GM12875 (cell line): ENCODE results near the gene LCE3A.

Source experiments
- H3K4me3 ChIP-seq: one replicate; pipeline ENCODE4 v1.5.1; 2011; ENCODE audit warnings: low read depth, low read length, control low read depth
- CTCF ChIP-seq: IDR thresholded peaks from 2 replicates; pipeline ENCODE4 v1.5.1; 2011; ENCODE audit warnings: low read depth, mild to moderate bottlenecking, control low read depth, inconsistent platforms, low read length, moderate library complexity, borderline replicate concordance; ENCODE audit not compliant: insufficient read depth

Gene LCE3A

GRCh38 chr1:152646656-152647055 is 23.8 kb upstream of the LCE3A start:
- H3K4me3 ChIP-seq = no peak overlapping the region
- TF ChIP-seq CTCF = no peak

- no peak for TF ChIP-seq CTCF
These were observed 22.2 kb upstream of the LCE3A start for GRCh38 chr1:152645146-152645545.

GRCh38 chr1:152643945-152644344 is 21.0 kb upstream of the LCE3A start:
- no peak for TF ChIP-seq CTCF
- no peak overlapping the region for H3K4me3 ChIP-seq

More at GRCh38 chr1:152645146-152645545, 22.2 kb upstream of the LCE3A start:
- H3K4me3 ChIP-seq = no peak overlapping the region

- no peak overlapping the region for H3K4me3 ChIP-seq
- TF ChIP-seq CTCF = no peak
These were observed 17.4 kb upstream of the LCE3A start for GRCh38 chr1:152640351-152640750.

GRCh38 chr1:152630596-152630995 is 7.7 kb upstream of the LCE3A start:
- H3K4me3 ChIP-seq = no peak overlapping the region
- no peak for TF ChIP-seq CTCF

- TF ChIP-seq CTCF = no peak
- no peak overlapping the region for H3K4me3 ChIP-seq
These were observed 3.8 kb upstream of the LCE3A start for GRCh38 chr1:152626744-152627143.

GRCh38 chr1:152623203-152623844 is 421 bp upstream of the LCE3A start:
- no peak overlapping the region for H3K4me3 ChIP-seq
- peak; percentile 70; the same call in 1 of the 2 replicates for TF ChIP-seq CTCF
